Smooth muscle cell (in vitro differentiated cells): ENCODE measurements around the gene SLC16A2. TPM values are rescaled to one million over a fixed set of nuclear protein-coding genes. Genes with fewer than 3 reads are reported as not detected.

Source experiments
- DNase-seq: peaks from one replicate; lab custom pipeline; 2025; ENCODE audit not compliant: unreplicated experiment; lab: John Stamatoyannopoulos, UW
- H2AFZ ChIP-seq: fragments of 200-600 bp; sonication (generic); 2 replicates; pipeline ENCODE4 v1.6.0; 2016; ENCODE audit warnings: antibody characterized with exemption, low read depth, mild to moderate bottlenecking
- H3F3A ChIP-seq: fragments of 200-600 bp; sonication (generic); 2 replicates; pipeline ENCODE4 v1.6.0; 2017; ENCODE audit warnings: antibody characterized with exemption, low read depth
- H3K27ac ChIP-seq: fragments of 200-600 bp; sonication (generic); 2 replicates; pipeline ENCODE4 v1.5.1; 2016; ENCODE audit warnings: low read depth, mild to moderate bottlenecking
- H3K27me3 ChIP-seq: fragments of 200-600 bp; sonication (generic); 2 replicates; pipeline ENCODE4 v1.6.1; 2016; ENCODE audit warnings: low read depth, mild to moderate bottlenecking
- H3K36me3 ChIP-seq: fragments of 200-600 bp; sonication (generic); 2 replicates; pipeline ENCODE4 v1.5.1; 2016; ENCODE audit warnings: low read depth
- H3K4me1 ChIP-seq: fragments of 200-600 bp; sonication (generic); 2 replicates; pipeline ENCODE4 v1.5.1; 2016; ENCODE audit warnings: low read depth
- H3K4me2 ChIP-seq: fragments of 200-600 bp; sonication (generic); 2 replicates; pipeline ENCODE4 v1.6.0; 2016; ENCODE audit warnings: mild to moderate bottlenecking
- H3K4me3 ChIP-seq: fragments of 200-600 bp; sonication (generic); 2 replicates; pipeline ENCODE4 v1.5.1; 2016; ENCODE audit warnings: mild to moderate bottlenecking
- H3K79me2 ChIP-seq: fragments of 200-600 bp; sonication (generic); 2 replicates; pipeline ENCODE4 v1.6.0; 2016; ENCODE audit warnings: low read depth, mild to moderate bottlenecking
- H3K9ac ChIP-seq: fragments of 200-600 bp; sonication (generic); 2 replicates; pipeline ENCODE4 v1.6.0; 2016; ENCODE audit warnings: low read depth
- H3K9me3 ChIP-seq: fragments of 200-600 bp; sonication (generic); replicated peaks from 2 replicates; pipeline ENCODE4 v1.5.1; 2016; ENCODE audit warnings: low read depth
- H4K20me1 ChIP-seq: fragments of 200-600 bp; sonication (generic); 2 replicates; pipeline ENCODE4 v1.6.0; 2016; ENCODE audit warnings: low read depth
- WGBS: methylation state at CpG from one replicate; pipeline ENCODE4 v1.1.7; 2016; ENCODE audit warnings: low lambda C conversion rate; 5-methylcytosine and 5-hydroxymethylcytosine counted together
- polyA plus RNA-seq: library from polyadenylated mRNA; unstranded; fragments of >200 nt; fragmentation: Nextera tagmentation; extraction: Ambion mirVana; gene quantifications from 2 replicates; pipeline ENCODE4 v1.2.1, GENCODE V29; 2016
- total RNA-seq: library from RNA; depleted of rRNA; stranded (reverse); fragments of >200 nt; gene quantifications from 2 replicates; pipeline ENCODE4 v1.2.3, GENCODE V29; 2014
- TF ChIP-seq, protein P1 (sequence below): fragments of 200-600 bp; sonication (generic); IDR thresholded peaks from 2 replicates; pipeline ENCODE4 v1.5.1; 2017; ENCODE audit warnings: borderline replicate concordance, mild to moderate bottlenecking, antibody characterized with exemption; ENCODE audit not compliant: insufficient read depth, poor library complexity, severe bottlenecking

Gene SLC16A2
- total and polyA plus RNA-seq, 2 experiments from 2014 or later: 13.4 to 17.8 TPM

GRCh38 chrX:74383611-74384010 is 37.7 kb upstream of the SLC16A2 start:
- Histone ChIP-seq H3K4me1 (no peaks in the 10 kb centered on the region), H2AFZ (no peak overlapping the region), H3K9me3 (no peaks in the 10 kb centered on the region), H3K4me2 (no peak overlapping the region), H3F3A (no peaks in the 10 kb centered on the region), H3K79me2 (no peaks in the 10 kb centered on the region), H4K20me1 (no peaks in the 10 kb centered on the region), H3K27ac (no peak overlapping the region), H3K27me3 (no peaks in the 10 kb centered on the region), H3K9ac (no peak overlapping the region), H3K36me3 (no peaks in the 10 kb centered on the region), H3K4me3 (no peak overlapping the region)
- WGBS: 47% methylated on average over 2 of the region's 2 CpGs
- DNase-seq: no peak
- TF ChIP-seq, protein P1, sequence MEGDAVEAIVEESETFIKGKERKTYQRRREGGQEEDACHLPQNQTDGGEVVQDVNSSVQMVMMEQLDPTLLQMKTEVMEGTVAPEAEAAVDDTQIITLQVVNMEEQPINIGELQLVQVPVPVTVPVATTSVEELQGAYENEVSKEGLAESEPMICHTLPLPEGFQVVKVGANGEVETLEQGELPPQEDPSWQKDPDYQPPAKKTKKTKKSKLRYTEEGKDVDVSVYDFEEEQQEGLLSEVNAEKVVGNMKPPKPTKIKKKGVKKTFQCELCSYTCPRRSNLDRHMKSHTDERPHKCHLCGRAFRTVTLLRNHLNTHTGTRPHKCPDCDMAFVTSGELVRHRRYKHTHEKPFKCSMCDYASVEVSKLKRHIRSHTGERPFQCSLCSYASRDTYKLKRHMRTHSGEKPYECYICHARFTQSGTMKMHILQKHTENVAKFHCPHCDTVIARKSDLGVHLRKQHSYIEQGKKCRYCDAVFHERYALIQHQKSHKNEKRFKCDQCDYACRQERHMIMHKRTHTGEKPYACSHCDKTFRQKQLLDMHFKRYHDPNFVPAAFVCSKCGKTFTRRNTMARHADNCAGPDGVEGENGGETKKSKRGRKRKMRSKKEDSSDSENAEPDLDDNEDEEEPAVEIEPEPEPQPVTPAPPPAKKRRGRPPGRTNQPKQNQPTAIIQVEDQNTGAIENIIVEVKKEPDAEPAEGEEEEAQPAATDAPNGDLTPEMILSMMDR: peak; percentile 44

DNA sequence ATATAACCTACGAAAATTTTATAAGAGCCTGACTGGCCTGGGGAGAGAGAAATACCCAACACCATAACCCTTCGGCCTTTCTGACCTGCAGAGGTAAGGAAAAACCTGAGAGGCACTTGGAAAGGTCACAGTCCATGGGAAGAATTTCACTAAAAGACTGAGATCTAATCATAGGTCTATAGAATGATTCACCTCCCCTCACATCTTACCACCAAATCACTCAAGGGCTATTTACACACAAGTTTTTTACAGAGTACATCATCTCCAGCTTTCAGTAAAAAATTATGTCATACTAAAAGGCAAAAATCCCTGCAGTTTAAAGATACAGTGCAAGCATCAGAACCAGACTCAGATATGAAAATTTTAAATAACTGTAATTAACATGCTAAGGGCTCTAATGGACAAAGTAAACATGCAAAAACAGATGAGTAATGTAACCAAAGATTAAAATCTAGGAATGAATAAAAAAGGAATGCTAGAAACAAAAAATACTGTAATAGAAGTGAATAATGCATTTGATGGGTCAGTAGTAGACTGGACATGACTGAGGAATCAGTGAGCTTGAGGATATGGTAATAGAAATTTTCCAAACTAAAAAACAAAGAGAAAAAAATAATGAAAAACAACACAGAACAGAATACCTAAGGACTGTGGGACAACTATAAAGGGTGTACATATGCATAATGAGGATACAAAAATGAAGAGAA is 32.1 kb upstream of the SLC16A2 start:
- Histone ChIP-seq H3K9ac (no peak overlapping the region), H3K4me3 (no peak overlapping the region), H2AFZ (no peak overlapping the region), H3K36me3 (no peaks in the 10 kb centered on the region), H3K4me1 (no peaks in the 10 kb centered on the region), H4K20me1 (no peaks in the 10 kb centered on the region), H3K79me2 (no peaks in the 10 kb centered on the region), H3K27ac (no peak overlapping the region), H3K27me3 (no peaks in the 10 kb centered on the region), H3F3A (no peaks in the 10 kb centered on the region), H3K4me2 (no peak overlapping the region), H3K9me3 (no peaks in the 10 kb centered on the region)
- 73% methylated on average over 2 of the region's 2 CpGs for WGBS
- TF ChIP-seq, protein P1: no peak
- DNase-seq: no peak

DNA sequence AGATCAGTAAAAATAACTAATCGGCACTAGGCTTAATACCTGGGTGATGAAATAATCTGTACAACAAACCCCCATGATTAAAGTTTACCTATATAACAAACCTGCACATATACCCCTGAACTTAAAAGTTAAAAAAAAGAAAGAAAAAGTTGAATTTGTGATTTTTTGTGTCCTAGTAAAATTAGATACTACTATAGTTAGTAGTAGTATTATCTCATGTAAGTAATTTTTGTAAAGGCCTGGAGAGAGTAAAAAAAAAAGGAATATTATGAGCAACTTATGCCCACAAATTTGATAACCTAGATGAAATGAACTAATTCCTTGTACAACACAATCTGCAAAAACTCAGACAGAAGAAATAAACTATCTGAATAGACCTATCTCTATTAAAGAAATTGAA is 25.7 kb upstream of the SLC16A2 start:
- Histone ChIP-seq H4K20me1 (no peaks in the 10 kb centered on the region), H3K79me2 (no peaks in the 10 kb centered on the region), H2AFZ (no peak overlapping the region), H3K9ac (no peak overlapping the region), H3K36me3 (no peaks in the 10 kb centered on the region), H3K4me1 (no peaks in the 10 kb centered on the region), H3F3A (no peaks in the 10 kb centered on the region), H3K9me3 (no peaks in the 10 kb centered on the region), H3K4me3 (no peak overlapping the region), H3K27ac (no peak overlapping the region), H3K27me3 (no peaks in the 10 kb centered on the region), H3K4me2 (no peak overlapping the region)
- TF ChIP-seq, protein P1: no peak
- no peak for DNase-seq
- WGBS: 100% methylated on average over 1 of the region's 1 CpG

DNA sequence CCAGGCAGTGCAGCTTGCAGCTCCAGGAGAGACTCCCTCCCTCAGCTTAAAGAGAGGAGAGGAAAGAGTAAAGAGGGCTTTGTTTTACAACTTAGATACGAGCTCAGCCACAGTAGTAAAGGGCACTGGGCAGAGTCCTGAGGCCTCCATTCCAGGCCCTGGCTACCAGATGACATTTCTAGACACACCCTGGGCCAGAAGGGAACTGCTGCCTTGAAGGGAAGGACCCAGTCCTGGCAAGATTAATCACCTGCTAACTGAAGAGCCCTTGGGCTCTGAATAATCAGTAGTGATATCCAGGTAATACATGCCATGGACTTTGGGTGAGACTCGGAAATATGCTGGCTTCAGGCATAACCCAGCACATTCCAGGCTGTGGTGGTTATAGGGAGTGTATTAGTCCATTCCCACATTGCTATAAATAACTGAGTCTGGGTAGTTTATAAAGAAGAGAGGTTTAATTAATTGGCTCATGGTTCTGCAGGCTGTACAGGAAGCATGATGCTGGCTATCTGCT is 15.3 kb upstream of the SLC16A2 start:
- Histone ChIP-seq H3K4me1 (no peaks in the 10 kb centered on the region), H4K20me1 (no peaks in the 10 kb centered on the region), H3K27ac (no peak overlapping the region), H3K4me2 (no peak overlapping the region), H2AFZ (no peak overlapping the region), H3F3A (no peaks in the 10 kb centered on the region), H3K79me2 (no peaks in the 10 kb centered on the region), H3K36me3 (no peaks in the 10 kb centered on the region), H3K9ac (no peak overlapping the region), H3K9me3 (no peaks in the 10 kb centered on the region), H3K27me3 (no peaks in the 10 kb centered on the region), H3K4me3 (no peak overlapping the region)
- WGBS: 50% methylated on average over 2 of the region's 2 CpGs
- DNase-seq: no peak
- TF ChIP-seq, protein P1: no peak
